NCI-H748 treated with DMSO at 0.1 percent for 48 hours (cell line): ENCODE results near the gene ZNF521.
A peak's percentile ranks its signal among the peaks of the same experiment; 100 is the strongest.

Experiments
- DNase-seq: peaks from one replicate; lab custom pipeline; 2025; lab: John Stamatoyannopoulos, UW

Gene ZNF521

DNA sequence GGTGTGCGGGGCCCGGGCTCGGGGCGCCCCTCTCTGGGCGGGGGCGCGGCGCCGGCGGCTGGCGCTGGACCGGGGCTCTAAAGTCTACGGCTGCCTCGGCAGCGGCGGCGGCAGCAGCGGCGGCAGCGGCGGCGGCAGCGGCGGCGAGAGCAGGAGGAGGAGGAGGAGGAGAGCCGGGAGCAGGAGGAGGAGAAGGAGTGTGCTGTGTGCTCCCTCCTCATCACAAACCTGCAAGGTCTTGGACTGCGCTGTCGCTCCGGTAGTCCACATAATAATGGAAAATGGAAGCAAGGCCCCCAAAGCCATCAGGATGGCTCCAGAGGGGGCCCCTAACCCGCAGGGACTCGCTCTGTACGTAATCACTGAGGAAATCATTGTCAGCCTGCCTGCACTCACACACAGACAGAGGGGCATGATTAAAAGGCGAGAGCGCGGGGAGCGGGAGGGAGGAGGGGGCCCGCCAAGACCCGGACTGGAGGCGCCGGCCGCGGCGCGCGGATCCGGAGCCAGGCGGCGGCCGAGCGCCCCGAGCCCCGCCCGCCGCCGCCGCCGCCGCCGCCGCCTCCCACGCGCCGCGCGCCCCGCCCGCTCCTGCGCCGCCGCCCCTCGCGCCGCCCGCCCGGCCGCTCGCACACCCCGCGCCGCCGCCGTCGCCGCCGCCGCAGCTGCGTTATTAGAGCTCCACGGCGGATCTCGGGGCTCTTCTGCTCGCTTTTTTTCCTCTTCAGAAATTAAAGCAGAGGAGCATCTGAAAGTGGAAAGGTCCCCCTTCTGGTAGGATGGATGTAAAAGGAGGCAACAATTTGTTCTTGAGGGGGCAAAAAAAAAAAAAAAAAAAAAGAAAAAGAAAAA is at the start of gene ZNF521:
Gene ZNF521, minus strand, starts transcription at position 390 of the 852 bp plus-strand sequence. CDS start 1,220 bp downstream, outside the sequence.
- peak; percentile 88 for DNase-seq

DNA sequence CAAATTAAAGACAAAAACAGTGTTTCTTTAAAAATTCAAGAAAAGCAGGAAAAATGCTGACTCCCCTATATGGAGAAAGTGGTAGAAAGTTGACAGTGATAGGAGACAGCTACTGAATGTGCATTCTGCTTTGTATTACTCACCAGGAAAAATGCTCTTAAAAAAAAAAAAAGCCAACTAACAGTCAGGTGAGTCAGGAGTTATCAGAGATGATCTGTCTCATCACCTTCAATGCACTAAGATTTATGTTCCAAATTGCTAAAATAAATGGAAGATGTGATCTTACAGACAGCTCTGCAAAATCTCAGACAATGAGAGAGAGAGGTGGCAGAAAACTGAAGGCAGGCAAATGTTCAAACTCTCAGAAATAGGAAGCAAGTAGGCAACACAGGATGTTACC is 47.6 kb upstream of the ZNF521 start:
- DNase-seq = no peak

DNA sequence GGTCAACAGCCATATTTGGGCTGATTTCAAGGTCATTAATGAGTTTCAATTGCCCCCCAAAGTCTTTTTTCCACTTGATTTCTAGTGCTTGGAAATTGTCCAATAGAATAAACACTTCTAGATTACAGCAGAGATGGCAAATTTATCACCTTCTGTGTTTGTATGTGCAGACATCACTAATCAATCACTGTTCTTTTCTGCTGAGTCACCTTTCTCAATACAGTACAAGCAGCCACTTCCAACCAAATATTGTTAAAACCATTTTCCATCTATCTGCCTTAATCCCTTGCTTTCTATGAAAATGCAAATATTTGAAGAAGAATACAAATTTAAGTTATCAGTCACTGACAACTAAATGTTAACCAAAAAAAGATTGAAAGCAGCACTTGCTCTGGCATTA is 40.2 kb upstream of the ZNF521 start:
- DNase-seq = no peak

DNA sequence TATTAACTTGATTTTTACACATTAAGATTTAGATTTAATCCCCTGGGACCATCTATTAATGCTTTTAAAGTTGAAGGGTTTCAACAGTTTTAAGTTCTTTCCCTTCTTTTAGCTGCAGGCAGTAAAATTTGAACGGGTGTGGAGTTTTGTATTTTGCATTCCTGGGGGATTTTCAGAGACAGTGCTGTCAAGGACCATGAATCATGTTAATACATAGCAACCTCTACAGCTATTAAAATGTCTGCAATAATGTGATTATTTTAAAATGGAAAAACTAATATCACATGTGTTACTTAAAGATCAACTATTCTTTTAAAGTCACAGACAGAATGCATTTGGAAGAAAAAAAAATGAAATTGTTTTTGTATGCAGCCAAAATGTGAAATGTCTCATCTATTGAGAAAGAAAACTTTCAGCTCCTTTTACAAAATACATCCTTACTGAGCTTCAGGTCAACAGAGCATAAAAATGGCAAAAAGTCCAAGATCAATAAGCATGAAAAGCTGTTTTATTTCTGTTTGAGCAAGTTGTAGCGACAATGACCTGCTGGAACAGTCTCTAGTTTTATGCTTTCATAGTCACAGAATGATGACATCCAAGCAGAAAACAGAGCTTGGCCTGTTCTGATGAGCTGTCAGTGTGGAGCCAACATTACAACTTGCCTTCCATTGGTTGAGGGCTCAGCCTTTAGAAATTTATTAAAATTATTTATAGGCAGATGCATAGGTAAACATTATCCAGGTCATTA is 21.6 kb upstream of the ZNF521 start:
- no peak for DNase-seq

DNA sequence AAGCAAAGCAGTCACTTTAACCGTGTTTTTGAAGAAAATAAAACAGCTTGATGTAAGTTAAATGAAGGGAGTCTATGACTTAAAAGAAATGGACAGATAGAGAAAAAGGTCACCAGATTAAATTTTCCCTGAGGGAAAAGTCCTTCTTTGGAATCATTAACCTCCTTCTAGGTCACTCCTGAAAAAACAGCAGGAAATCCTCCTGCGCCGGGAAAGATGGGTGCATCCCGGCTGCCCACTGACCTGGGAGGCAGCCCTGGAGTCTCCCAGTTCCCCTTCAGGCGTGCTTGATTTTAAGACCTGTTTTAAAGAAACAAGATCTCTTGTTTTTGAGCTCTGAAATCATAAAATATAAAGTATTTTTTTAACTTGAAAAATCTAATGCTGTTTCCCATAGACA is 18.4 kb upstream of the ZNF521 start:
- DNase-seq = no peak

DNA sequence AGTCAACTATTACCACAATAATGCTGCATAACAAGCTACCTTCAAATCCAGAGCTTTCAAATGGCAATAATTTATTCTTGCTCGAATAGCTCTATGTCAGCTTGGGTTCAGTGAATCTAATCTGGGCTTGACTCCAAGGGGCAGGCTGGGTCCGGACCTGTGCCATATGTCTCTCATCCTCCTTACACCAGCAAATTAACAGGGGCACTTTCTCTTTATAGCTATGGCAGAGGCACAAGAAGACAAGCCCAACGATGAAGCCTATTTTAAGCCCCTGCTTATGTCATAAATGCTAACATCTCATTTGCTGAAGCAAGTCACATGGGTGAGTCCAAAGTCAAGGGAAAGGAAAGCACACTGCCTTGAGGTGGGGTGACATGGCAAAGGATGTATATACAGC is 13.3 kb upstream of the ZNF521 start:
- no peak for DNase-seq

DNA sequence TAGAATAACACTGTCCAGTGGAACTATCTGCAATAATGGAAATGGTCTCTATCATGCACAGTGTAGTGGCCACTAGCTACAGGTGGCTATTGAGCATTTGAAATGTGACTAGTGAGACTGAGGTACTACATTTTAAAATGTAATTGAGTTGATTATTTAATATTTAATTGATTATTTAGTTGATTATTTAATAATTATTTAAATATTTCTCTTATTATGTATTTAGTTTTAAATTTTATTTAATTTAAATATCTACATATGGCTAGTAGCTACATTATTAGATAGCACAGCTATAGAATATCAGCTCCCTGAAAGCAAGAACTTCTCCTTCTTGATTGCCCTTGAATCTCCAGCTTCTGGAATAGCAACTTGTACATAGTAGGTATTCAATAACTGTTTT is 12.8 kb upstream of the ZNF521 start:
- DNase-seq = no peak

DNA sequence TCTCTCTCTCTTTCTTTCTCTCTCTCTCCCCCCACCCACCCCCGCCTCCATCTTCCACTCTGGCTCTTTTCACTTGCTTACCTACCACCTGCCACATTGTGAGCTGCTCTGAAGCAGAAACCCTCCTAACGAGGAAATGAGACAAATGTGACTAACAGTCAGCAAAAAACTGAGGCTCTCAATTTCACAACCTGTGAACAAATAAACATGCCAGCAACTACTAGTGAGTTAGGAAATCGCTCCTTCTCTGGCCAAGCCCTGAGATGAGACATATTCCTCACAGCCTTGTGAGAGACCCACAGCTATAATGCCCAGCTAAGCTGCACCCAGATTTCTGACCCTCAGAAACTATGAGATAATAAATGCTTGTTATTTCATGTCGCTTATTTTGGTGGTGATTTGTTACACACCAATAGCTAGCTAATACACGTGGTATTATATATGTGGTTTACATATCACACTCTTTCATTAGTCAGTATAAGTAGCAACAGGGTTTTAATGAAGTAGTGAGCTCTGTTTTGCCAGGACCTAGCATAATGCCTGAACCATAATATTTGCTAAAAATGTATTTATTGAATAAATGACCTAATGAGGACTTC is 8.4 kb upstream of the ZNF521 start:
- no peak for DNase-seq

DNA sequence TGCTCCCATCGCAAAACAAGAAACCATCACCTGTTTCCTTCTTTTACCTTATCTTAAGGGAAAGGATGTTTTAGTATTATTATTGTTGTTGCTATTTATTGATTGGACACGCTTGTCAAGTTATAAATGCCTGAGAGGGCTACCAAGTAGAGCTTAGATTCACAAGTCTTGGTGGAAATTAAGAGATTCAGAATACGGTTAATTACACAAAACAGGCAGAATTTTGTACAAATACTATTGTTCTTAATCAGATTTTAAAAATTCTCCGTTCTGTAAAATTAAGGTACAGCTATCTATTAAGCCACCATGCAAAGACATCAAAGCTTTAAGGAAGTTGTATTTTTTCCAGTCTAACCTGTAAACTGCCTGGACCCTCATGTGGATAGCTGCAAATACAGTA is 1.1 kb upstream of the ZNF521 start:
- no peak for DNase-seq

DNA sequence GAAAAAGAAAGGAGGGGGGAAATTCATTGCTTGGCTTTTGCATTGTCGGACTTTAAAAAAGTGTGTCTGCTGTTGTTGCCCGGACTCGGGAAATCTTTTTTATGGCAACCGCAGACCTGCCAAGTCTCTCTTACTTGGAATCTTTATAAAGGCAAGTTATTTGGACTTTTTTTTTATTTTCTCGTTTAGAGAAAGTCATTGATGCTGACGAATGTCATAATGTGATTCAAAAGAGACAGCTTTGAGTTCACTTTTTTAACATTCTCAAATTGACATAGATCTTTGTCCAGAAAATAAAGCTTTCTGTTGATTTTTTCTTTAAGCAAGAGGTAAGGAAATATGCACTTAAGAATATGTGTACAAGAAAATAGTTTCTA is 651 bp upstream of the ZNF521 start:
- no peak for DNase-seq

DNA sequence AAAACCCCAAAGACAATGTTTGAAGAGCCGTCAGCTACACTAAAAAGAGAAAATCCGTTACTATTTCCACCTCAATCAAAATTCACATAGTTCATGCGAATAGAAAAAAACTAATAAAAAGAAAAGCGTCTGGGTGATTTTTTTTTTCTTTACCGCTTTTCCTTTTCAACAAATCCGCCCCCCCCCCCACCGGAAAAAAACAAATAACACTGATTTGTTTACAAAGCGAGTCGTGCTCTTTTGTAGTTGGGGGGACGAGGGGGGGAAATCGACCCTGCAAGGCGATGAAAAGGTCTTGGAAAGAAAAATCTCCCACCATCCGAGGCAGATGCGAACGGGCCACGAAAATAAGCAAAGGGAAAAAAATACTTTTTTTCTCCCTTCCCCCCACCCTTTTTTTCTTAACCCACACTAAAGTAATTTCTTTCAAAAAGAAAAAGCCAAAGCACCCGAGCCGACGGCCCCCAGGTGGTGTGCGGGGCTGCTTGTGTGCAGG is 638 bp downstream of the ZNF521 start:
- DNase-seq = no peak

DNA sequence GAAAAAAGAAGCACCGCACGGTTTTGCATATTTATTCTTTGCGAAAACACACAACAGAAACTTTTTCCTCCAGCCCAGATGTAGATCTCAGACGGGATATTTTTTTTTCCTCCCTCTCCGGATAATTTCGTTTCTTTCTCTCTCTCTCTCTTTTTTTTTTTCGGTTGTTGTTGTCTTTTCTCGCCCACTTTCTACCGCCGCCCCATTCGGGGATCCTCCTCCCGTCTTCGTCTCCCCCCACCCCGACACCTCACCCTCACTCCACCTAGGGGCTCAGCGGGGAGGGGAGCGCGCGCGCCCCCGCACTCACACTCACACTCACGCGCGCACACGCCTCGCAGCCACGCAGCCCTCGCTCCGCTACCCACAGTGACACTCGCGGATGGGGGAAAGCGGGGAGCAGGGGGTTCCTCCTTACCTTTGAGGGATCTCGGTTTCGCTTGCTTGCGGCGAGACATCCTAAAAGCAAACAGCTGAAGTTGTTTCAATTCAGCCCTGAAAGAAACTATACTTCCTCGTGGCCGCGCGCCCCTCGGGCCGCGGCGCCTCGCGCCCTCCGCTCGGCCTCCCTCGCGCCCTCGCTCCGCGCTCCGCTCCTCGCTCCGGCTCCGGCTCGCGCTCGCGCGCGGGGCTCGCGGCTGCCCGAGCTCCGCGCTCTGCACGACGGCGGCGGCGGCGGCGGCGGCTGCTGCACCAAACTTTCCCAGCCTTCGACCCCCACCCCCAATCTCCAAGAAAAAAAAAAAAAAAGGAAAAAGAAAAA is 1.3 kb downstream of the ZNF521 start:
- peak; percentile 34 for DNase-seq

DNA sequence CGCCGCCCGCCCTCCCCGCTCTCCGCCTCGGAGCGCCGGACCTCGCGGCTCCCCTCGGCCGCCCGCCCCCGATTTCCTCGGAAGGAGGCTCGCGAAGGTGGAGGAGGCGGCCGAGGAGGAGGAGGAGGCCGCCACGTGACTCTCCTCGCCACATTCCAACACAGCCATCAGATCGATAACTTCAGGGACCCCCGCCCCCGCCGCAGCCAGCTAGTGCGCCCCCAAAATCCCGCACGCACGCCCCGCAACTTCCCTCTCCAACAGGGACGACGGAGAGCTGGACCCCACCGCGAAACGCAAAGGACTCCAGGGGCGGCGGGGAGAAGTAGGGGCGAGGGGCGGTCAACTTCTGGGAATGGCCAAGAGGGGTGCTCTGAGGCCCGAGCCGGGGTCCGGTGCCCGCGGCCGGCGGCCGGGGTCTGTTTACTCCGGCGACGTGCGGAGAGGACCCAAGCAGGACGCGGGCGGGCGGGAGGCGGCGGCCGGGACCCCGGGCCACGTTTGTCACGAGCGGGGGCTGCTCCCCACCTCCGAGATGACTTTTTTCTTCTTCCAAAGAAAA is 2.0 kb downstream of the ZNF521 start:
- no peak for DNase-seq

DNA sequence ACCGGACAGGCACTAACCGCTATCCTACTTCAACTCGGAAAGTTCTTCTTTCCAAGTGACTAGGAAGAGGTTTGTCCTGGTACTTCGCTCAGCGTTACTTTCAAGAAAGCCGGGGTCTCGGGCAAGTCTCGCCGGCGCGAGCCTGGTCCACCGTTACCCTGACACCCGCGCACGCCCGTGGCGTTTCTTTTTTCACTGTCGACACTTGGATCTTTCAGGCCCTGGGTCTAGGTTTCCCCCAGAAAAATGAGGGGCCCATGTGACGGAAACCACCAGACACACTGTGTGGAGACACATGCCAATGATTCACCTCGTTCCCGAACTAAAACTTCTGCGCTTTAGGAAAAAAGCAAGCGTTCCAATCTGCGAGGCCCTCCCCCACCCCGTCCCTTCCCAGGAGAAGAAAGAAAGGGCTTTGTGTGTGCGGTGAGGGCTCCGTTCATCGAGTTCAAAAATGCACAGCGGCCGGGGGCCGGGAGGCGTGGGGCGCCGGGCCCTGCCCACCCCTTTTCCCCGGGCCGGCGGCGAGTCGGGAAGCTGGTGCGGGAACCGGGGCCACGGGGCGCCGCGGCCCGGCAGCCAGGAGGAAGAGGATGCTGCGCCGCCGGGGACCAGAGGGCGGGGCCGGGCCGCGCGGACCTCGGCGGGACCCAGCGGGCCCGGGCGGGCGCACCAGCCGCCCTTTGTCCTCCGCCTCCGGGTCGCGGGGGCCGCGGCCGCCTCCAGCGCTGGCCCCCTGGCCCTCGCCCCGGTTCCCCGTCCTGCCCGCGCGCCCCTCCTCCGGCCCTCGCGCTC is 2.6 kb downstream of the ZNF521 start:
- no peak for DNase-seq

DNA sequence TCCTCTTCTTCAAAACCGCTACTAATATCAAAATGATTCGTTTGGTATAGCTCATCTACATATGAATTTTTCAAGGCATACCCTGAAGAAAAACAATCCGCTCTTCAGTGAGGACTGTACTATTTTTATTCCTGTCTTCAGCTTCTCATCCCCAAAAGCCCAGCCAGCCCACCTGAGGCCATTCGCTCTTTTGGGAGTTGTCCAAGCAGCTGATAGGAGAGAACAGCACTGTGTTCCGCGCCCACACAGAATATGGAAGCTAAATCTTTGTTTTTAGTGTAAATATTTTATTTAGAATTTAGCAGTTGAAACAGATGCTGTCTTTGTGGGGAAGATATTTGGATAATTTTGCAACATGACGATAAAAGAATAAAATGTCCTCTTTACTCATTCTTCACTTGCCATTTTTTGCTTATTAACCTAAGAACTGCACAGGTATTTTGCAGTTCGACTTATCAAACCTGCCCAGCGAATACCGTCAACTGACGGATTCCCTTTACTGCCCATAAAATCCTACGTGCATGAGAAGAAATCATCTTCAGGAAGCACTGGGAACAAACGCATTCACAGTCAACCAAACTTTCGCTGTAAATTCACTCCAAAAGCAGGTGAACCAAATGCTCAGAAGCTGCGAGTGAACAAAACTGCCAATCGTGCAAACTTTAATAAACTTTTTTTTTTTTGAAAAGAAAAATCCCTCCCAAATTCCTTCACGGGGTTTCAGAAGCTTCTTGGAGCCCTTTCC is 3.4 kb downstream of the ZNF521 start:
- DNase-seq = no peak

DNA sequence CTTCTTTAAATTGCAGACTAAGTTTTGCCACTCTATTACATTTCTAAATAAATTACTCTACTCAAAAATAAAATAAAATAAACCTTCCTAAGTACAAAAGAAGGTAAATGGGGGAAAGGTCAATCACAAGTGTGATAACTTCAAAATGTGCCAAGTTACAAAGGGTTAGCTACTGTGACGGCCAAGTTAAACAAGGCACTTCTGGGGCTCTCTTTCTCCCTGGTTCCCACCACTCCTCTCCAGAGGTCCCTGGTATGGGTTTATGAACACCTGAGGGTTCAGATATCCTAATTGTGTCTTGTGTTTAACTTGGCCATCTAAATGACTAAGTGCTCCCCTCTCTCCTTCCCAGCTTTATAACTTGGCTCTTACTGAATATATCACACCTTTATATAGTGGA is 5.4 kb downstream of the ZNF521 start:
- DNase-seq = no peak

DNA sequence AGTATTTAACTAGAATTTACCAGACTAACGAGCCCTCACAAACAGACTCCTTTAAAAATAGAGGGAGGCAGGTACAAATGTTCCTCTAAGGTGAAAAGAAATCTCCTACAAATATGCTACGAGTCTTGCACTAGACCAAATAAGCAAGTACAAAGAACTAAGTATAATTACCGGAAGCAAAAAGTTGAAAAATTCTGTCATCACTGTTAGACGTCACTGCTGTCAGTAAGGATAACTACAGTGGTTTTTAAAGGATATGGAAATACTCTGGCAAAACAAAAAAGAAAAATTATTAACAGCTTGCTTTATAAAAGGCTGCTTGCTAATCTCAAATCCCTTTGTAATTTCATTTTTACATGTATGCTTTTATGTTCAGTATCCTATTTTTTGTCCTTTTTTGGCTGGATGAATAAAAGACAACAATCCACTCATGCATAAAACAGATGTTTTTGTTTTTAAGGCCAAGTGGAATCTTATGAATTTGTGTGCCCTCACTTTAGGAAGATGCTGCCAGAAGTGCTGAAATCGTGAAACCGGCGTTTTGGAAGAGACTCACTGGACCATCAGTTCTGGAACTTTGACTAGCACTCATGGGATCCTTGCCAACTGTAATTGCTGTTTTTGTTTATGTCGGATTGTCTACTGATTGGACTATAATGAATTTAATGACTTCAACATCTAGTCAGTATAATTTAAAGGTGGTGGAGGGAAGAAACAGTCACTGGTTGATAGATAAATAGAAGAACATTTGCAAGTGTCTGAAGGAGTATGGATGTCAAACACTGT is 6.7 kb downstream of the ZNF521 start:
- DNase-seq = peak; percentile 82

DNA sequence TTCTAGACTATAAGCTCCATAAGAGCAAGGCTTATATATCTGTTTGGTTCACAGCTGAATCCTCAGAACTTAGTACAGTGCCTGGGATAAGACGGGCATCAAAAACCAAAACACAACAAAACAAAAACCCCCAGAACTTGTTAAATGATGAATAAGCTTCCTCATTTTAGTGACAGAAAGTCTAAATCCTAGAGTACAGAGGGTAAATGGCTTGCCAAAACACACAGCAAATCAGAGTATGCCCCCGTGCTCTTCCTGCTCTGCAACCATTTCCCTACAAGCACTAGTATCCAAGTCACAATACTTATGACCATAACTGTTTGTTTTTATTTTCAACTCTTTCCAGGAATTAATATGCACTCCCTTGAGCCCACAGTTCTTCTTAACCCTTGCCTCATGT is 10.1 kb downstream of the ZNF521 start:
- DNase-seq = no peak

DNA sequence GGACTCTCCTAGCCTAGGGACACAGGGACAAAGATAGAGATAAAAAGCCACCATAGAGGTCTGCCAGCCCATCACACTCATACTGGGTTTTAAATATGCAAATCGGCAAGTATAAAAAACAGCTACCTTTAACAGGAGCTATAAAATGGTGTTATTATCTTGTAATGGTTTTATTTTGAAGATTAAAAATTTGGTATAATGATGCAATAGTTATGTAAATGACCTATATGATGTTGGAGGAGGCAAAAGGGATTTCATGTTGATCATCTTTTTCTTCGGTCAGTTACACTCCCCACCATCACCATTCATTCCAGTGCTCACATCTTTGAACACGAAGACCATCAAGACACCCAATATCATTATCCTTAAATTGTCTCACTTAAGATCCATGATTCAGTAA is 11.2 kb downstream of the ZNF521 start:
- no peak for DNase-seq
